Fibroblast of the aortic adventitia (primary cell): ENCODE data around the gene ARL5C. TPM values are rescaled to one million over a fixed set of nuclear protein-coding genes. Genes with fewer than 3 reads are reported as not detected.

Experiments used
- DNase-seq: peaks from one replicate; pipeline ENCODE4 v3.0.0-alpha.2; 2010; ENCODE audit warnings: low read depth
- H3K4me3 ChIP-seq: 2 replicates; pipeline ENCODE4 v1.5.1; 2011; ENCODE audit warnings: low read depth, mild to moderate bottlenecking, control low read depth, low read length, moderate library complexity
- total RNA-seq: library from RNA; depleted of rRNA; stranded (reverse); fragments of >200 nt; gene quantifications from 2 replicates; pipeline ENCODE4 v1.2.3, GENCODE V29; 2012; ENCODE audit warnings: low replicate concordance
- TF ChIP-seq, protein P1 (sequence below): IDR thresholded peaks from 2 replicates; pipeline ENCODE4 v1.5.1; 2011; ENCODE audit warnings: mild to moderate bottlenecking, low read length, control low read depth, inconsistent platforms; ENCODE audit not compliant: insufficient read depth

Gene ARL5C
- total RNA-seq, 1 donor: not detected

DNA sequence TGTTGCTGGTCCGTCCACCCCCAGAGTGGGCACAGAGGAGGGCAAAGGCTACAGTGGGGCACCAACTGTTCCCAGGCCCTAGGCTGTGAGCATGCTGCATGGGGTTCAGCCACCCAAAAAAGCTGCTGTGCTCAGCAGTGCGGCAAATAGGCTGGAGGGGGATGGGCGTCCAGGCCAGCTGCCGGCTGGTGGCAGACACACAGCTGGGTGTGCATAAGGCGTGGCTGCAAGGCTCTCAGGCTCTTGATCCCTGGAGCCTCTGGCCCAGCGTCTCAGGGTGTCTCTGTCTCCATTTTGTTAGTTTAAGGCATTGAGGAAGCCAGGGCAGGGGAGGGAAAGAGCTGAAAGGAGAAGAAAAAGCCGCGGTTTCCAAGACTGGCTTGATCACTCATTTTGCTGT lies 42.9 kb upstream of the ARL5C start:
- TF ChIP-seq, protein P1, sequence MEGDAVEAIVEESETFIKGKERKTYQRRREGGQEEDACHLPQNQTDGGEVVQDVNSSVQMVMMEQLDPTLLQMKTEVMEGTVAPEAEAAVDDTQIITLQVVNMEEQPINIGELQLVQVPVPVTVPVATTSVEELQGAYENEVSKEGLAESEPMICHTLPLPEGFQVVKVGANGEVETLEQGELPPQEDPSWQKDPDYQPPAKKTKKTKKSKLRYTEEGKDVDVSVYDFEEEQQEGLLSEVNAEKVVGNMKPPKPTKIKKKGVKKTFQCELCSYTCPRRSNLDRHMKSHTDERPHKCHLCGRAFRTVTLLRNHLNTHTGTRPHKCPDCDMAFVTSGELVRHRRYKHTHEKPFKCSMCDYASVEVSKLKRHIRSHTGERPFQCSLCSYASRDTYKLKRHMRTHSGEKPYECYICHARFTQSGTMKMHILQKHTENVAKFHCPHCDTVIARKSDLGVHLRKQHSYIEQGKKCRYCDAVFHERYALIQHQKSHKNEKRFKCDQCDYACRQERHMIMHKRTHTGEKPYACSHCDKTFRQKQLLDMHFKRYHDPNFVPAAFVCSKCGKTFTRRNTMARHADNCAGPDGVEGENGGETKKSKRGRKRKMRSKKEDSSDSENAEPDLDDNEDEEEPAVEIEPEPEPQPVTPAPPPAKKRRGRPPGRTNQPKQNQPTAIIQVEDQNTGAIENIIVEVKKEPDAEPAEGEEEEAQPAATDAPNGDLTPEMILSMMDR: no peak
- DNase-seq: no peak
- no peak overlapping the region for H3K4me3 ChIP-seq

DNA sequence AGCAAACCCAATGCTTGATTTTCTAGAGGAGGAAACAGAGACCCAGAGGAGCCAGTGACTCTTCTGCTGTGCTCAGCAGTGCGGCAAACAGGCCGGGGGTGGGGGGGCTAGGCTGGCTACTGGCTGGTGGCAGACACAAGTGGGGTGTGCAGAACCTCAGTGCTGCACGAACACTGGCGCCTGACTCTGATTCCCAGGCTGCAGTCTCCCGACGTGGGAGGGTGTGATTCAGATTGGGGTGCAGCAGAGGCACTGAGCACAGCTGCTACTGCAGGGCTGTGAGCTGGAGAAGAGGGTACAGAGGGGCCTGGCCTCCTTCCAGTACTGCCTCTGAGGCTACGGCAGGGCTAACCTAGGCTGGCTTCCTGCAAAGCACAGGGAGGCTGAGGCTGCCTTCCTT lies 42.2 kb upstream of the ARL5C start:
- TF ChIP-seq, protein P1: no peak
- no peak for DNase-seq
- no peak overlapping the region for H3K4me3 ChIP-seq

DNA sequence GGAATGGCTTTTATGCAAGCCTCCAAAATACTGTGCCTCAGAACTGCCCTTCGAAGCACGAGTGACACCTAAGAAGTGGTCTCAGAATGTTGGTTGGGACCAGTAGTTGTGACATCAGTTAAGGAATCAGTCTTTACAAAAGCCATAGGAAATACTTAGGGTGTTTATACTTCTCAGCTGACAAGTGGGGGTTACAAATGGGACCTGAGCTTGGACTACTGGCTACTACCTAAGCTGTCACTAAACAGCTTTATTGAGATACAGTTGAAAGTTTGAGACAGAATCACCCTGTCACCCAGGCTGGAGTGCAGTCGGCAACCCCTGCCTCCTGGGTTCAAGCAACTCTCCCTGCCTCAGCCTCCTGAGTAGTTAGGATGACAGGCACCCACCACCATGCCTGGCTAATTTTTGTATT lies 39.2 kb upstream of the ARL5C start:
- TF ChIP-seq, protein P1: no peak
- DNase-seq: no peak
- no peak overlapping the region for H3K4me3 ChIP-seq

DNA sequence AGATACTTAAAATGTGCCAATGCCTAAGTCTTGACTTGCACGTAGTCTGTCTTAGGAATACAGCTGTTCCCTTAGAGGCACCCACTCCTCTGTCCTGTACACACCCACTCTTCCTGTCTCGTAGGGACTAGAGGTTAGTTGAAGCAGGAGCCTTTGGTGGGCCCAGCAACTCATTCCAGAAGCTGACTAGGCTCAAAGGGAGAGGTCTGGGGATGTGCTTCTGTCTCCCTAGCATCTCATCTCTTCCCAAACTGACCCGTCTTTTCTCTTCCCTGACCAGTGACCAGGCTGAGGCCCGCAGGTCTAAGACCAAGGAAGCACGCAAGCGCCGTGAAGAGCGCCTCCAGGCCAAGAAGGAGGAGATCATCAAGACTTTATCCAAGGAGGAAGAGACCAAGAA lies 38.3 kb upstream of the ARL5C start:
- TF ChIP-seq, protein P1: no peak
- DNase-seq: no peak
- H3K4me3 ChIP-seq: no peak overlapping the region

DNA sequence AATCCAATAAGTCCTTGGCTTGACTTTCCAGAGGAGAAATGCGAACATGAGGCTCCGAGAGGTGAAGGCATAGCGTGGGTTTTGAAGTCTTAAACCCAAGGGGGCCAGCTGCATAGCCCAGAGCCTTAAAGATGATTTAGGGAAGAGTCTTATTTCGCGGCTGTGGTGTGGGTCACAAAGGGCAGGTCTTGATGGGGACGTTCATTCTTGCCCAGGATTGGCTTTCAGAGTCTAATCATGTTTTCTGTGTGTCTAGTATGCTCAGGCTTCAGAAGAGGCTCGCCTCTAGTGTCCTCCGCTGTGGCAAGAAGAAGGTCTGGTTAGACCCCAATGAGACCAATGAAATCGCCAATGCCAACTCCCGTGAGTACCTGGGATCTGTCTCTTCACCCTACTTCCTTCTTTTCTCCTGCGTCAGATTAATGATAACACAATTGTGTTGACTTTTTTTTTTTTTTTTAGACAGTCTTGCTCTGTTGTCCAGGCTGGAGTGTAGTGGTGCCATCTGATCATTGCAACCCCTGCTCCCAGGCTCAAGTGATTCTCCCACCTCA lies 35.1 kb upstream of the ARL5C start:
- H3K4me3 ChIP-seq: peak overlapping the region; percentile 96
- TF ChIP-seq, protein P1: no peak
- no peak for DNase-seq

DNA sequence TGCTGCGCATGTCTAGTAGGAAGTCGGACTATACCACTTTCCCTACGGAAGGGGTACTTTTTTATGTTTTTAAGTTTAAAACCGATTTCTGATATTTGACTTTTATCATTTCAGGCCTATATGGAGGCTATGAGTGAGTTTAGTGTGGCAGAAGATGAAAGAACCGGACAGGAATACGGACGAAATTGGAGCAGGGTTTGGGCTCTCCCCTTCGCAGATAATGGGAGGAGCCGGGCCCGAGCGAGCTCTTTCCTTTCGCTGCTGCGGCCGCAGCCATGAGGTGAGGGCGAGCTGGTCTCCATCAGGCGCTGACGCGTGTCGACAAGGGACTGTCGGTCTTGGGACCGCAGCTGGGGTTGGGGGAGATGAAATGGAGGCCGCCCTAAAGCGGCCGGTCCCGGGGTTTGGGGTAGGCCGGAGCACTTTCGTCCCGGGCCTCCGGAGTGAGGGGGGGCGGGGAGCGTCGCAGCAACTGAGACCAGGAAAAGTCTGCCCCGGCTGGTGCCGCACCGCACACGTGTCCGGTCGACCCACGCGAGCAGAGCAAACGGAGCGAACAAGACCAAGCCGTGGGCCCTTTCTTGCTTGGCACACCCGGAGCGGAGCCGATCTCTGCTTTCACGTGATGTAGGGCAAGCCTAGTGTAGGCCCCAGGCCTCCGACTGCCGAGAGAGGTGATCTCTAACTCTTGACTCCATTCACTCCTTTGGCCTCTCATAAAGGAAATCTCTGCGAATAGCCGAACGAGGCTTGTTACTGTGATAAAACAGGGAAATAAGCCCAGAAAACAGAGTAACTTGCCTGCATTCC lies 34.3 kb upstream of the ARL5C start, which contains the start of gene RPL19:
RPL19 (plus strand) TSS at position 214 of the 810 bp plus-strand sequence; CDS start at position 276, 62 bp downstream.
- peak; percentile 36 for DNase-seq
- H3K4me3 ChIP-seq: peak within 1 kb of the TSS; percentile 96
- TF ChIP-seq, protein P1: no peak

DNA sequence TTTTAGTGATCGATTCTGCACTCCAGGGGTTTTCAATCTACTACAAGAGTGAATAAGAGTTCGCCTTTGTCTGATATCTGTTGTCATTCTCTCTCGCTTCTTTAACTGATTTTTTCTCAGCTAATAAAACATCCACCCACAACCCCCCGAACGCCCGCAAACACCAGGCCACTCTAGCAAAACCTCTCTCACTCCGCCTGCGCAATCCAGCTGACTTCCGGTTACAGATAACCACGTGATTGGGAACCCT lies 33.8 kb upstream of the ARL5C start:
- TF ChIP-seq, protein P1: no peak
- peak overlapping the region; percentile 59 for H3K4me3 ChIP-seq
- peak; percentile 98 for DNase-seq
